Measurements from ENCODE around the gene COL1A1. TPM values are rescaled to one million over a fixed set of nuclear protein-coding genes. Genes with fewer than 3 reads are reported as not detected.

COL1A1 gene
- total and polyA plus RNA-seq, 2 of the 13 experiments (the other 11 are each of a cell fraction or from before 2014, with no cell fraction given), result 0.05 TPM; not detected in 1

- TF ChIP-seq ZNF597 (CRISPR knock-in tag; IDR thresholded peaks at IDR 0.05) (no peak), ZNF564 (CRISPR knock-in tag; IDR thresholded peaks at IDR 0.05) (no peak), ARID3A (IDR thresholded peaks at IDR 0.05; ENCODE audit: low read depth, low read length) (0 out of 2 replicates have a peak, but pooled peaks have one; percentile 29), RXRA (CRISPR knock-in tag; IDR thresholded peaks at IDR 0.05) (no peak), TEAD3 (CRISPR knock-in tag; optimal IDR thresholded peaks at IDR 0.05; ENCODE audit: borderline replicate concordance) (peak; percentile 54), RBM22 (optimal IDR thresholded peaks at IDR 0.05; ENCODE audit: low read length) (no peak), ZC3H4 (CRISPR knock-in tag; IDR thresholded peaks at IDR 0.05; ENCODE audit: borderline replicate concordance) (no peak), TP53 (CRISPR knock-in tag; conservative IDR thresholded peaks at IDR 0.05) (no peak), PPARG (CRISPR knock-in tag; conservative IDR thresholded peaks at IDR 0.05) (no peak), MIXL1 (CRISPR knock-in tag; IDR thresholded peaks at IDR 0.05) (peak; percentile 32; the same call in 1 of the 2 replicates), NFKBIZ (CRISPR knock-in tag; IDR thresholded peaks at IDR 0.05) (no peak), YY1 (IDR thresholded peaks at IDR 0.05; ENCODE audit: insufficient read depth, insufficient replicate concordance, low read depth, low read length) (peak; percentile 55), SMC3 (IDR thresholded peaks at IDR 0.05; ENCODE audit: low read length) (peak; percentile 87), ZNF253 (CRISPR knock-in tag; IDR thresholded peaks at IDR 0.05; ENCODE audit: borderline replicate concordance) (0 out of 2 replicates have a peak, but pooled peaks have one; percentile 28), ZBTB33 (CRISPR knock-in tag; IDR thresholded peaks at IDR 0.05) (0 out of 2 replicates have a peak, but pooled peaks have one; percentile 10), HMGXB3 (CRISPR knock-in tag; IDR thresholded peaks at IDR 0.05; ENCODE audit: borderline replicate concordance) (no peak), E2F1 (CRISPR knock-in tag; IDR thresholded peaks at IDR 0.05) (no peak), RAD21 (CRISPR knock-in tag; IDR thresholded peaks at IDR 0.05) (peak; percentile 92)
These were observed 61.2 kb downstream of the COL1A1 start (continued) for GRCh38 chr17:50139950-50140885.
